Endothelial cell of umbilical vein (primary cell): ENCODE results near the gene ZBTB20. TPM values are rescaled to one million over a fixed set of nuclear protein-coding genes. Genes with fewer than 3 reads are reported as not detected.

ENCODE experiments used
- BruUV-seq: library from RNA; stranded (reverse); fragments of 400-500 nt; replicated peaks from 2 replicates; lab custom pipeline; 2021; lab: Mats Ljungman, UMichigan
- CTCF ChIA-PET: fragments of 300-600, 350-600 bp; sonication (Branson Sonifier 250); formaldehyde crosslinking; loops from one replicate; lab custom pipeline; 2021; ENCODE audit warnings: antibody characterized with exemption, inconsistent platforms; lab: Charles Lee
- POLR2A ChIA-PET: fragments of 300-600, 350-600 bp; sonication (Branson Sonifier 250); formaldehyde crosslinking; loops from one replicate; lab custom pipeline; 2021; ENCODE audit warnings: antibody characterized with exemption, inconsistent platforms; lab: Charles Lee
- DNase-seq: peaks from one replicate; pipeline ENCODE4 v3.0.0-alpha.2; 2011; ENCODE audit warnings: low read depth, low spot score
- FAIRE-seq: peaks from 2 replicates; lab custom pipeline; 2011; peaks lifted over from hg19 to GRCh38; lab: Jason Lieb, UNC
- H2AFZ ChIP-seq: 2 replicates; pipeline ENCODE4 v1.6.0; 2012; ENCODE audit warnings: low read depth, low read length, control low read depth, inconsistent platforms
- H3K27ac ChIP-seq: 2 replicates; pipeline ENCODE4 v1.5.1; 2011; ENCODE audit warnings: low read depth, mild to moderate bottlenecking, control low read depth, low read length, moderate library complexity; ENCODE audit not compliant: insufficient read depth
- H3K27me3 ChIP-seq, 2 experiments: 2 replicates each; pipeline versions ENCODE4 v1.6.0 to v1.6.1; 2011; ENCODE audit warnings: low read length in 2 of 2, mixed read lengths in 1 of 2; ENCODE audit not compliant: control insufficient read depth in 2 of 2, insufficient read depth in 2 of 2
- H3K36me3 ChIP-seq, 2 experiments: 2 replicates in 1 of 2; 3 replicates in 1 of 2; pipeline ENCODE4 v1.5.1; 2011; ENCODE audit warnings: low read length in 2 of 2, mild to moderate bottlenecking in 1 of 2, moderate library complexity in 1 of 2; ENCODE audit not compliant: control insufficient read depth in 2 of 2, insufficient read depth in 2 of 2; ENCODE audit errors: extremely low read depth in 1 of 2
- H3K4me1 ChIP-seq: 3 replicates; pipeline ENCODE4 v1.5.1; 2011; ENCODE audit warnings: mild to moderate bottlenecking, low read length; ENCODE audit not compliant: control insufficient read depth, insufficient read depth; ENCODE audit errors: extremely low read depth
- H3K4me2 ChIP-seq: 2 replicates; pipeline ENCODE4 v1.6.1; 2011; ENCODE audit warnings: low read length, control low read depth, mixed read lengths; ENCODE audit not compliant: insufficient read depth
- H3K4me3 ChIP-seq, 3 experiments: fragments of 200-600 bp in 1 of 3; sonication (generic), shearing (Covaris generic) in 1 of 3; replicated peaks in 1 of 3; 2 replicates each; pipeline ENCODE4 v1.5.1; 2011 to 2016; ENCODE audit warnings: control low read depth in 3 of 3, low read length in 3 of 3, mild to moderate bottlenecking in 2 of 3, inconsistent platforms in 1 of 3, low read depth in 1 of 3, moderate library complexity in 1 of 3; ENCODE audit not compliant: insufficient read depth in 1 of 3
- H3K79me2 ChIP-seq: 2 replicates; pipeline ENCODE4 v1.6.0; 2012; ENCODE audit warnings: low read length, inconsistent platforms; ENCODE audit not compliant: control insufficient read depth, insufficient read depth
- H3K9ac ChIP-seq: replicated peaks from 2 replicates; pipeline ENCODE3; 2011; ENCODE audit warnings: low read length, control low read depth; ENCODE audit not compliant: insufficient read depth; ENCODE audit errors: extremely low read depth
- H3K9me1 ChIP-seq: replicated peaks from 3 replicates; pipeline ENCODE4 v1.6.0; 2011; ENCODE audit warnings: mild to moderate bottlenecking, low read length; ENCODE audit not compliant: control insufficient read depth, insufficient read depth; ENCODE audit errors: extremely low read depth
- H3K9me3 ChIP-seq: replicated peaks from 2 replicates; pipeline ENCODE4 v1.5.1; 2012; ENCODE audit warnings: low read length, inconsistent platforms; ENCODE audit not compliant: control insufficient read depth, insufficient read depth
- H4K20me1 ChIP-seq: replicated peaks from 2 replicates; pipeline ENCODE3; 2011; ENCODE audit warnings: mild to moderate bottlenecking, low read length; ENCODE audit not compliant: control insufficient read depth, insufficient read depth; ENCODE audit errors: extremely low read depth
- CTCF ChIP-seq, 2 donors: IDR thresholded peaks; 1 replicate in 1 of 2; 2 replicates in 1 of 2; pipeline ENCODE4 v1.5.1; 2011; ENCODE audit warnings: low read length in 2 of 2, mild to moderate bottlenecking in 2 of 2, moderate library complexity in 2 of 2, control low read depth in 1 of 2, inconsistent platforms in 1 of 2, low read depth in 1 of 2; ENCODE audit not compliant: insufficient read depth in 1 of 2; ENCODE audit errors: extremely low read depth in 1 of 2
- EZH2 ChIP-seq: IDR thresholded peaks from 2 replicates; pipeline ENCODE4 v1.6.1; 2012; ENCODE audit warnings: borderline replicate concordance, low read depth, mild to moderate bottlenecking, moderate library complexity, low read length, inconsistent platforms; ENCODE audit not compliant: severe bottlenecking
- FOS ChIP-seq: IDR thresholded peaks from 2 replicates; pipeline ENCODE4 v1.6.1; 2011; ENCODE audit warnings: mild to moderate bottlenecking, low read length, moderate library complexity, borderline replicate concordance; ENCODE audit not compliant: insufficient read depth
- GATA2 ChIP-seq: IDR thresholded peaks from 2 replicates; pipeline ENCODE4 v1.7.0; 2011; ENCODE audit warnings: low read depth, mild to moderate bottlenecking, moderate library complexity, mixed read lengths, low read length; ENCODE audit not compliant: insufficient read length, insufficient read depth
- JUN ChIP-seq: IDR thresholded peaks from 2 replicates; pipeline ENCODE4 v1.6.1; 2011; ENCODE audit warnings: borderline replicate concordance, low read depth; ENCODE audit not compliant: insufficient read length, insufficient read depth
- MAX ChIP-seq: IDR thresholded peaks from 2 replicates; pipeline ENCODE4 v1.6.1; 2011; ENCODE audit not compliant: insufficient read depth, insufficient read length
- MYC ChIP-seq: IDR thresholded peaks from one replicate; pipeline ENCODE4 v1.6.1; 2011; ENCODE audit warnings: mild to moderate bottlenecking, low read depth, low read length
- POLR2A ChIP-seq: IDR thresholded peaks from 2 replicates; pipeline ENCODE4 v1.6.1; 2012; ENCODE audit warnings: low read depth, mild to moderate bottlenecking, control low read depth, low read length
- POLR2AphosphoS5 ChIP-seq: IDR thresholded peaks from 2 replicates; pipeline ENCODE4 v1.6.1; 2012; ENCODE audit warnings: low read depth, mild to moderate bottlenecking, control low read depth, low read length, moderate library complexity; ENCODE audit not compliant: insufficient read depth
- dilution Hi-C: fragments of 300-500 bp; cut with MboI; formaldehyde crosslinking; loops from one replicate; pipeline ENCODE4 v1.15.0; 2019; ENCODE audit warnings: low sequenced_read_pairs; ENCODE audit not compliant: extremely low pct_ligation_motif_present
- intact Hi-C: fragments of 100-400 bp; cut with micrococcal nuclease; formaldehyde crosslinking; loops from one replicate; pipeline ENCODE4 v1.10.0; 2022
- polyA plus RNA-seq, 4 experiments: library from polyadenylated mRNA; depleted of rRNA in 3 of 4; stranded (reverse) in 3 of 4; unstranded in 1 of 4; fragments of >200 nt; gene quantifications; 2 replicates each; pipeline versions ENCODE4 v1.2.1 to v1.2.3, GENCODE V29; 2011 to 2012; ENCODE audit warnings: missing spikeins in 1 of 4
- total RNA-seq: library from RNA; stranded (reverse); gene quantifications from 2 replicates; pipeline ENCODE4 v1.2.3, GENCODE V29; 2021

ZBTB20 gene
- total and polyA plus RNA-seq, 2 donors (not counting 3 experiments of a cell fraction or from before 2014, with no cell fraction given) = 2.1 to 20.5 TPM

- H3K9me3 ChIP-seq = no peaks in the 10 kb centered on the region
- no peak for DNase-seq
- no TSS peak for BruUV-seq
- no peaks in the 10 kb centered on the region for H4K20me1 ChIP-seq
- no peaks in the 10 kb centered on the region for H3K4me1 ChIP-seq
- CTCF ChIA-PET = interaction anchor here (0.5 to 1.0 kb wide), 2 partner anchors 48 to 798 kb away, joined by 4 to 5 read pairs; no protein-coding TSS in a partner anchor
- no peak overlapping the region for H3K27ac ChIP-seq
- H2AFZ ChIP-seq = no peak overlapping the region
- no peaks in the 10 kb centered on the region for H3K27me3 ChIP-seq
- H3K9ac ChIP-seq = no peak overlapping the region
- FAIRE-seq = no peak
- intact Hi-C loops = no loop called here
- H3K36me3 ChIP-seq = no peaks in the 10 kb centered on the region
- no peak overlapping the region for H3K4me3 ChIP-seq
- POLR2A ChIA-PET = no interaction called here
- H3K9me1 ChIP-seq = no peaks in the 10 kb centered on the region
- no peak overlapping the region for H3K4me2 ChIP-seq
- TF ChIP-seq EZH2 = no peak
- TF ChIP-seq MAX = no peak
- no peak for TF ChIP-seq MYC
- TF ChIP-seq JUN = no peak
- TF ChIP-seq POLR2A = no peak
- TF ChIP-seq POLR2AphosphoS5 = no peak
- no peak for TF ChIP-seq GATA2
- TF ChIP-seq CTCF (IDR thresholded peaks at IDR 0.05; ENCODE audit: extremely low read depth in 1 of 2, insufficient read depth in 1 of 2, low read depth in 1 of 2, low read length in 2 of 2) = no peak
- no peak for TF ChIP-seq FOS
- dilution Hi-C loops = no loop called here
- H3K79me2 ChIP-seq = no peaks in the 10 kb centered on the region
Observed at GRCh38 chr3:114370537-114371174, 776.4 kb downstream of the ZBTB20 start.
